Fibroblast of lung (primary cell): ENCODE results near the gene CORO2A.

ENCODE experiments used
- EZH2 ChIP-seq: IDR thresholded peaks from 2 replicates; pipeline ENCODE4 v1.5.1; 2012; ENCODE audit warnings: low read length, control low read depth, mild to moderate bottlenecking; ENCODE audit errors: missing control alignments
- TF ChIP-seq, protein P1 (sequence below), 2 donors: IDR thresholded peaks in 1 of 2; conservative IDR thresholded peaks in 1 of 2; 1 replicate in 1 of 2; 2 replicates in 1 of 2; pipeline ENCODE4 v1.5.1; 2011 to 2012; ENCODE audit warnings: low read length in 2 of 2, control low read depth in 1 of 2, inconsistent platforms in 1 of 2, low read depth in 1 of 2, mild to moderate bottlenecking in 1 of 2

DNA sequence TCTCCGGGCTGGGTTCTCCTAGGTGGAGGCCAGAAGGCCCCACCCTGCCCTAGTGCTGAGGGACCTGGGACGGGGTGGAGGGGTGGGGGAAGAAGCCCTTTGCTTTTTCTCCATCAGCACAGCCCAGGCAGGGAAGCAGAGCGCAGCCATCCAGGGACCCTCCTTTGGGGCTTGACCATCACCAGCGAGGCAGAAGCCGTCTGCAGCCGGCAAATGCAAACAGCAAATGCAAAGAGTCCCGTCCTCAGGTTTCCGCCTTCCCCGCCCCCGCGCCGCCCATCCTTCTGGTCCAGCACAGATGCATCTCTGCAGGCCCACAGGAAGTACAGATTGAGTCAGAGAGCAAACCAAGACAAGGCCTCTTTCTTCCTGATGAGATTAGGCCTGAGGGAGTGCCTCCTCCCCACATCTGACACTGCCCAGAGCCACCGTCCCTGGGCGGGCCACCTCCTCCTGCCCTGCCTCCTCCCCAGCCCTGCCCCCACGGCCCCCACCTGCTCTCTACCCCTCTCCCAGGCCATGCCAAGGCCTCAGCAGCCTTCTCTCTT, 23.4 kb downstream of the CORO2A start:
- TF ChIP-seq, protein P1, sequence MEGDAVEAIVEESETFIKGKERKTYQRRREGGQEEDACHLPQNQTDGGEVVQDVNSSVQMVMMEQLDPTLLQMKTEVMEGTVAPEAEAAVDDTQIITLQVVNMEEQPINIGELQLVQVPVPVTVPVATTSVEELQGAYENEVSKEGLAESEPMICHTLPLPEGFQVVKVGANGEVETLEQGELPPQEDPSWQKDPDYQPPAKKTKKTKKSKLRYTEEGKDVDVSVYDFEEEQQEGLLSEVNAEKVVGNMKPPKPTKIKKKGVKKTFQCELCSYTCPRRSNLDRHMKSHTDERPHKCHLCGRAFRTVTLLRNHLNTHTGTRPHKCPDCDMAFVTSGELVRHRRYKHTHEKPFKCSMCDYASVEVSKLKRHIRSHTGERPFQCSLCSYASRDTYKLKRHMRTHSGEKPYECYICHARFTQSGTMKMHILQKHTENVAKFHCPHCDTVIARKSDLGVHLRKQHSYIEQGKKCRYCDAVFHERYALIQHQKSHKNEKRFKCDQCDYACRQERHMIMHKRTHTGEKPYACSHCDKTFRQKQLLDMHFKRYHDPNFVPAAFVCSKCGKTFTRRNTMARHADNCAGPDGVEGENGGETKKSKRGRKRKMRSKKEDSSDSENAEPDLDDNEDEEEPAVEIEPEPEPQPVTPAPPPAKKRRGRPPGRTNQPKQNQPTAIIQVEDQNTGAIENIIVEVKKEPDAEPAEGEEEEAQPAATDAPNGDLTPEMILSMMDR (conservative IDR thresholded peaks at IDR 0.05 in 1 of 2, IDR thresholded peaks at IDR 0.05 in 1 of 2; ENCODE audit: low read depth in 1 of 2, low read length in 2 of 2): no peak
- no peak for TF ChIP-seq EZH2
